Germinal center (tissue), 1 donor: ENCODE measurements around the gene TTC29.
"Not testable (repeated sequence)": the region's sequence is repeated elsewhere in the genome, so short reads cannot be mapped to it uniquely, and the experiment has no call there.

Experiments used
- DNase-seq: peaks from one replicate; pipeline ENCODE4 v3.0.0; 2012; ENCODE audit warnings: mixed read lengths, low spot score

Gene TTC29

GRCh38 chr4:146699910-146700309, 245.8 kb downstream of the TTC29 start:
- no peak for DNase-seq

- DNase-seq = no peak
Measured at GRCh38 chr4:146674829-146675570, 270.7 kb downstream of the TTC29 start.

- not testable (repeated sequence) for DNase-seq
Measured at GRCh38 chr4:146663968-146664311, 281.7 kb downstream of the TTC29 start.

- DNase-seq = no peak
Measured at GRCh38 chr4:146661367-146661766, 284.3 kb downstream of the TTC29 start.
